Fibroblast of villous mesenchyme (primary cell): ENCODE measurements around the gene DHRS11. TPM values are rescaled to one million over a fixed set of nuclear protein-coding genes. Genes with fewer than 3 reads are reported as not detected.

Experiments used
- DNase-seq: peaks from one replicate; pipeline ENCODE4 v3.0.0-alpha.2; 2010; ENCODE audit warnings: low read depth
- H3K4me3 ChIP-seq: 2 replicates; pipeline ENCODE4 v1.5.1; 2011; ENCODE audit warnings: low read depth, mild to moderate bottlenecking, low read length
- CTCF ChIP-seq: IDR thresholded peaks from 2 replicates; pipeline ENCODE4 v1.5.1; 2012; ENCODE audit warnings: low read depth, mild to moderate bottlenecking, low read length; ENCODE audit not compliant: insufficient read depth
- total RNA-seq: library from RNA; depleted of rRNA; stranded (reverse); fragments of >200 nt; gene quantifications from 2 replicates; pipeline ENCODE4 v1.2.3, GENCODE V29; 2012

Gene DHRS11
- total RNA-seq, 1 donor: 5.6 TPM

GRCh38 chr17:36613155-36613554 is 21.5 kb downstream of the DHRS11 start:
- DNase-seq: no peak
- no peak for TF ChIP-seq CTCF
- H3K4me3 ChIP-seq: no peak overlapping the region

DNA sequence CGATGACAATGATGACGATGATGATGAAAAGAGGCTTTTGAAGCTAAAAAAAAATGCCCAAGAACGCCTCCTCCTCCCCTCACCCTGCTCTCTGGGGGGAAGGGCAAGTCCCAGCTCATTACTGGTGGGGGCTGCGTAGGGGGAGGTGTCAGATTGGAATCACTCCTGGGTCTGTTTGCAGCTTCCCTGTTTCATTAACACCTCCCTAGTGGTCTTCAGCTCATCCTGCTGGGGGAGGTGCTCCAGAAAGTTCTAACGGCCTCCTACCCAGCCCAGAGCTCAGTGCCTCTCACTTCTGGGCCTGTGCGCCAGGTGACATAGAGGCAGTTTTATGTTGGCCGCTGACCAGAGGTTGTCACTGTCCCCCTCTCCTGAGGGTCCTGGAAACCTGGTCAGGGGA is 22.4 kb downstream of the DHRS11 start:
- DNase-seq: no peak
- no peak for TF ChIP-seq CTCF
- no peak overlapping the region for H3K4me3 ChIP-seq

DNA sequence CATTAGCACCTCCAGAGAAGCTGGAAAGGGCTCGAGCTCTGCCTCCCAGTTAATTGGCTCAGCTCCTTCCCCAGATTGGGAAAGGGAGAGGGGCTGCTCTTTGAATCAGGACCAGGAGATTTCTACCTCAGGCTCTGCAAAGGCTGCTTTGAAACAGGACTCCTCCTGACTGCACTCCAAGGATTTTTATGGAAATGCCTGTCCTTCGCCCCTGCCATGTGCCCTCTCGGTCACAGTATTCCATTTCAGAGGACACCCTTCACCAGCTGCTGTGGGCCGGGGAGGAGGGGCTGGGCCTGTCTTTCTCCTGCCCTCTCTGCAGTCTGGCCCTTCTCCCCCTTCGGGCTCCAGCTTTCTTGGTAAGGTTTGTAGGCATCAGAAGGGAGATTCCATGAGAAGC is 23.3 kb downstream of the DHRS11 start:
- DNase-seq: no peak
- TF ChIP-seq CTCF: no peak
- H3K4me3 ChIP-seq: no peak overlapping the region

- no peak overlapping the region for H3K4me3 ChIP-seq
- DNase-seq: no peak
- TF ChIP-seq CTCF: no peak
These were observed 24.7 kb downstream of the DHRS11 start for GRCh38 chr17:36616061-36617029.

- DNase-seq: no peak
- no peak for TF ChIP-seq CTCF
- no peak overlapping the region for H3K4me3 ChIP-seq
These were observed 26.1 kb downstream of the DHRS11 start for GRCh38 chr17:36617773-36618172.

- H3K4me3 ChIP-seq: no peak overlapping the region
- DNase-seq: no peak
- no peak for TF ChIP-seq CTCF
These were observed 31.6 kb downstream of the DHRS11 start for GRCh38 chr17:36623281-36623680.
